GM12878 (cell line): Measurements from ENCODE around the gene DENND4C.

Experiments used
- EZH2 ChIP-seq: IDR thresholded peaks from 2 replicates; pipeline ENCODE4 v1.6.1; 2012; ENCODE audit warnings: low read depth, mild to moderate bottlenecking, control low read depth, inconsistent platforms, low read length, borderline replicate concordance; ENCODE audit not compliant: control insufficient read depth
- NR2C2 ChIP-seq: IDR thresholded peaks from 2 replicates; pipeline ENCODE4 v1.6.1; 2011; ENCODE audit warnings: borderline replicate concordance, low read depth; ENCODE audit not compliant: control insufficient read depth, insufficient read length

- no peak for TF ChIP-seq EZH2
- TF ChIP-seq NR2C2 = no peak
Observed at GRCh38 chr9:19252885-19253219, 22.4 kb downstream of the DENND4C start.
